ENCODE data around the gene CDK19. TPM values are rescaled to one million over a fixed set of nuclear protein-coding genes. Genes with fewer than 3 reads are reported as not detected.

Gene CDK19
- total and polyA plus RNA-seq, 9 of the 15 experiments (the other 6 are each of a cell fraction or from before 2014, with no cell fraction given): 3.8 to 15.2 (median 7.4) TPM

GRCh38 chr6:110574817-110575216 is 240.5 kb downstream of the CDK19 start:
- Histone ChIP-seq H3K27me3 (ENCODE audit: control insufficient read depth in 2 of 2, insufficient read depth in 2 of 2, low read length in 2 of 2) (peaks cover 2 to 4% of the 10 kb centered on the region in 2 experiments; a peak in 3 of 5 replicates), H3K4me3 (no peak overlapping the region), H3K4me2 (ENCODE audit: insufficient read depth, low read length) (no peak overlapping the region), H4K20me1 (replicated peaks; ENCODE audit: control insufficient read depth, insufficient read depth, low read length) (no peaks in the 10 kb centered on the region), H2AFZ (ENCODE audit: low read depth, low read length) (no peak overlapping the region), H3K9me1 (ENCODE audit: control insufficient read depth, insufficient read depth, low read length) (no peaks in the 10 kb centered on the region), H3K4me1 (replicated peaks in 1 of 2; ENCODE audit: control insufficient read depth in 2 of 2, insufficient read depth in 2 of 2, low read length in 2 of 2) (no peaks in the 10 kb centered on the region), H3K36me3 (ENCODE audit: control insufficient read depth, insufficient read depth, low read length) (no peaks in the 10 kb centered on the region), H3K9me3 (replicated peaks; ENCODE audit: control insufficient read depth, insufficient read depth, low read depth, low read length) (no peaks in the 10 kb centered on the region), H3K9ac (ENCODE audit: insufficient read depth in 1 of 2, low read depth in 2 of 2, low read length in 2 of 2) (no peak overlapping the region), H3K27ac (ENCODE audit: extremely low read depth, low read depth, low read length) (no peak overlapping the region), H3K79me2 (ENCODE audit: control insufficient read depth, insufficient read depth, low read length) (no peaks in the 10 kb centered on the region)
- DNase-seq (ENCODE audit: extremely low read depth in 1 of 4, low spot score in 3 of 4): no peak
- CTCF ChIA-PET (ENCODE audit: low intra/inter-chr PET ratio): no interaction called here
- ATAC-seq: no peak
- WGBS (ENCODE audit: insufficient coverage, low coverage, missing lambda C conversion rate): 3% methylated on average over 3 of the region's 3 CpGs
- in situ Hi-C loops (cut with MboI) (no loop called here), intact Hi-C loops (cut with micrococcal nuclease) (no loop called here)
- no peak for FAIRE-seq
- no TSS peak for BruUV-seq (replicated peaks)
- POLR2A ChIA-PET: interaction anchor here (1.1 kb wide), 1 partner anchor 13 kb away, joined by 5 read pairs; no protein-coding TSS in a partner anchor
- TF ChIP-seq, protein P1, sequence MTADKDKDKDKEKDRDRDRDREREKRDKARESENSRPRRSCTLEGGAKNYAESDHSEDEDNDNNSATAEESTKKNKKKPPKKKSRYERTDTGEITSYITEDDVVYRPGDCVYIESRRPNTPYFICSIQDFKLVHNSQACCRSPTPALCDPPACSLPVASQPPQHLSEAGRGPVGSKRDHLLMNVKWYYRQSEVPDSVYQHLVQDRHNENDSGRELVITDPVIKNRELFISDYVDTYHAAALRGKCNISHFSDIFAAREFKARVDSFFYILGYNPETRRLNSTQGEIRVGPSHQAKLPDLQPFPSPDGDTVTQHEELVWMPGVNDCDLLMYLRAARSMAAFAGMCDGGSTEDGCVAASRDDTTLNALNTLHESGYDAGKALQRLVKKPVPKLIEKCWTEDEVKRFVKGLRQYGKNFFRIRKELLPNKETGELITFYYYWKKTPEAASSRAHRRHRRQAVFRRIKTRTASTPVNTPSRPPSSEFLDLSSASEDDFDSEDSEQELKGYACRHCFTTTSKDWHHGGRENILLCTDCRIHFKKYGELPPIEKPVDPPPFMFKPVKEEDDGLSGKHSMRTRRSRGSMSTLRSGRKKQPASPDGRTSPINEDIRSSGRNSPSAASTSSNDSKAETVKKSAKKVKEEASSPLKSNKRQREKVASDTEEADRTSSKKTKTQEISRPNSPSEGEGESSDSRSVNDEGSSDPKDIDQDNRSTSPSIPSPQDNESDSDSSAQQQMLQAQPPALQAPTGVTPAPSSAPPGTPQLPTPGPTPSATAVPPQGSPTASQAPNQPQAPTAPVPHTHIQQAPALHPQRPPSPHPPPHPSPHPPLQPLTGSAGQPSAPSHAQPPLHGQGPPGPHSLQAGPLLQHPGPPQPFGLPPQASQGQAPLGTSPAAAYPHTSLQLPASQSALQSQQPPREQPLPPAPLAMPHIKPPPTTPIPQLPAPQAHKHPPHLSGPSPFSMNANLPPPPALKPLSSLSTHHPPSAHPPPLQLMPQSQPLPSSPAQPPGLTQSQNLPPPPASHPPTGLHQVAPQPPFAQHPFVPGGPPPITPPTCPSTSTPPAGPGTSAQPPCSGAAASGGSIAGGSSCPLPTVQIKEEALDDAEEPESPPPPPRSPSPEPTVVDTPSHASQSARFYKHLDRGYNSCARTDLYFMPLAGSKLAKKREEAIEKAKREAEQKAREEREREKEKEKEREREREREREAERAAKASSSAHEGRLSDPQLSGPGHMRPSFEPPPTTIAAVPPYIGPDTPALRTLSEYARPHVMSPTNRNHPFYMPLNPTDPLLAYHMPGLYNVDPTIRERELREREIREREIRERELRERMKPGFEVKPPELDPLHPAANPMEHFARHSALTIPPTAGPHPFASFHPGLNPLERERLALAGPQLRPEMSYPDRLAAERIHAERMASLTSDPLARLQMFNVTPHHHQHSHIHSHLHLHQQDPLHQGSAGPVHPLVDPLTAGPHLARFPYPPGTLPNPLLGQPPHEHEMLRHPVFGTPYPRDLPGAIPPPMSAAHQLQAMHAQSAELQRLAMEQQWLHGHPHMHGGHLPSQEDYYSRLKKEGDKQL (CRISPR knock-in tag; IDR thresholded peaks at IDR 0.05; ENCODE audit: borderline replicate concordance): no peak
- TF ChIP-seq USF1 (CRISPR knock-in tag; IDR thresholded peaks at IDR 0.05) (no peak), NR4A1 (CRISPR knock-in tag; IDR thresholded peaks at IDR 0.05) (no peak), NR4A1 (tag; IDR thresholded peaks at IDR 0.05) (peak; percentile 93), CREB3 (tag; conservative IDR thresholded peaks at IDR 0.05; ENCODE audit: low read depth) (peak; percentile 81), FUS (optimal IDR thresholded peaks at IDR 0.05; ENCODE audit: low read depth, low read length) (no peak), ZKSCAN8 (CRISPR knock-in tag; IDR thresholded peaks at IDR 0.05) (no peak), ZNF175 (CRISPR knock-in tag; IDR thresholded peaks at IDR 0.05; ENCODE audit: low read depth) (peak; percentile 82), PTTG1 (tag; IDR thresholded peaks at IDR 0.05; ENCODE audit: low read depth) (peak; percentile 89), MCM5 (IDR thresholded peaks at IDR 0.05; ENCODE audit: low read depth) (no peak), RBM14 (IDR thresholded peaks at IDR 0.05; ENCODE audit: borderline replicate concordance, insufficient read depth, low read depth, low read length) (no peak), ATF1 (CRISPR knock-in tag; IDR thresholded peaks at IDR 0.05) (no peak), ATF1 (tag; IDR thresholded peaks at IDR 0.05) (no peak), RBBP5 (IDR thresholded peaks at IDR 0.05; ENCODE audit: borderline replicate concordance, insufficient read depth, low read length, poor library complexity, severe bottlenecking) (no peak), ZFP1 (CRISPR knock-in tag; IDR thresholded peaks at IDR 0.05) (no peak)
- TF ChIP-seq, protein P2, sequence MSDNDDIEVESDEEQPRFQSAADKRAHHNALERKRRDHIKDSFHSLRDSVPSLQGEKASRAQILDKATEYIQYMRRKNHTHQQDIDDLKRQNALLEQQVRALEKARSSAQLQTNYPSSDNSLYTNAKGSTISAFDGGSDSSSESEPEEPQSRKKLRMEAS (CRISPR knock-in tag; IDR thresholded peaks at IDR 0.05): no peak

Measured in K562 (cell line).